Cardiac fibroblast (primary cell): ENCODE measurements around the gene OSBPL2.

Experiments used
- DNase-seq, 2 donors: peaks; one replicate each; pipeline versions ENCODE4 v3.0.0 to v3.0.0-alpha.2; 2010; ENCODE audit warnings: low read depth in 2 of 2
- H3K4me3 ChIP-seq, 2 donors: replicated peaks in 1 of 2; 1 replicate in 1 of 2; 2 replicates in 1 of 2; pipeline ENCODE4 v1.5.1; 2011; ENCODE audit warnings: low read depth in 2 of 2, low read length in 2 of 2, mild to moderate bottlenecking in 2 of 2, moderate library complexity in 1 of 2
- CTCF ChIP-seq: IDR thresholded peaks from one replicate; pipeline ENCODE4 v1.5.1; 2011; ENCODE audit warnings: low read depth, mild to moderate bottlenecking, low read length, inconsistent platforms

Gene OSBPL2

GRCh38 chr20:62217913-62218773, 20.2 kb upstream of the OSBPL2 start:
- H3K4me3 ChIP-seq: no peak overlapping the region
- no peak for TF ChIP-seq CTCF
- no peak for DNase-seq

GRCh38 chr20:62219101-62219991, 19.0 kb upstream of the OSBPL2 start:
- peak in 1 of 2 donors; percentile 18 for DNase-seq
- peak overlapping the region in 1 of 2 donors; percentile 13 for H3K4me3 ChIP-seq
- TF ChIP-seq CTCF: no peak

- H3K4me3 ChIP-seq: peak within 1 kb of the TSS; percentile 13 to 21
- TF ChIP-seq CTCF: no peak
- DNase-seq: peak in 1 of 2 donors; percentile 34
Measured at GRCh38 chr20:62219992-62220665, 18.2 kb upstream of the OSBPL2 start, which contains the start of gene HRH3. HRH3 (minus strand) TSS chr20:62220278; CDS start chr20:62219970, 308 bp downstream.

- TF ChIP-seq CTCF: no peak
- no peak for DNase-seq
- H3K4me3 ChIP-seq: no peak overlapping the region
Measured at GRCh38 chr20:62220666-62221568, 17.4 kb upstream of the OSBPL2 start.

- no peak for TF ChIP-seq CTCF
- no peak overlapping the region for H3K4me3 ChIP-seq
- DNase-seq: no peak
Measured at GRCh38 chr20:62222266-62222850, 16.0 kb upstream of the OSBPL2 start.
